Vagina (tissue), 2 donors: ENCODE results near the gene ETFDH. TPM values are rescaled to one million over a fixed set of nuclear protein-coding genes. Genes with fewer than 3 reads are reported as not detected.

Source experiments
- DNase-seq, 2 donors: peaks; one replicate each; pipeline ENCODE4 v3.0.0-alpha.2; 2017; ENCODE audit errors: extremely low spot score in 2 of 2
- H3K27ac ChIP-seq: fragments of 200-600 bp; sonication (generic); one replicate; pipeline ENCODE4 v1.5.1; 2019
- H3K27me3 ChIP-seq: fragments of 200-600 bp; sonication (generic); one replicate; pipeline ENCODE4 v1.5.1; 2019
- H3K36me3 ChIP-seq, 2 donors: fragments of 200-600 bp; sonication (generic); one replicate each; pipeline ENCODE4 v1.5.1; 2017 to 2019
- H3K4me1 ChIP-seq: fragments of 200-600 bp; sonication (generic); one replicate; pipeline ENCODE4 v1.5.1; 2019
- H3K4me3 ChIP-seq, 2 donors: fragments of 200-600 bp; sonication (generic); 1 replicate in 1 of 2; 2 replicates in 1 of 2; pipeline ENCODE4 v1.5.1; 2016 to 2019
- H3K9me3 ChIP-seq: fragments of 200-600 bp; sonication (generic); one replicate; pipeline ENCODE4 v1.5.1; 2019
- POLR2A ChIP-seq, 2 donors: fragments of 450-650 bp; IDR thresholded peaks; one replicate each; pipeline ENCODE4 v1.6.1; 2017; ENCODE audit warnings: antibody characterized with exemption in 2 of 2, mild to moderate bottlenecking in 2 of 2, moderate library complexity in 2 of 2
- POLR2AphosphoS5 ChIP-seq, 2 donors: sonication (generic); formaldehyde crosslinking; IDR thresholded peaks; one replicate each; pipeline ENCODE4 v1.9.0; 2017; ENCODE audit warnings: antibody characterized with exemption in 2 of 2, mild to moderate bottlenecking in 2 of 2, low read depth in 1 of 2; ENCODE audit not compliant: insufficient read depth in 1 of 2
- intact Hi-C: fragments of 100-400 bp; cut with DNase I; formaldehyde crosslinking; loops from one replicate; pipeline ENCODE4 v1.15.1; 2023
- total RNA-seq: library from RNA; depleted of rRNA; stranded (reverse); fragments of >200 nt; gene quantifications from one replicate; pipeline ENCODE4 v1.2.3, GENCODE V29; 2016
- TF ChIP-seq, protein P1 (sequence below), 3 experiments: fragments of 450-650 bp in 2 of 3; fragments of 200-600 bp in 1 of 3; sonication (generic) in 1 of 3; IDR thresholded peaks; one replicate each; pipeline ENCODE4 v1.5.1; 2017 to 2019; ENCODE audit warnings: antibody characterized with exemption in 3 of 3, mild to moderate bottlenecking in 2 of 3, moderate library complexity in 2 of 3

Gene ETFDH
- total RNA-seq, 1 donor from 2014 or later: 20.4 TPM

DNA sequence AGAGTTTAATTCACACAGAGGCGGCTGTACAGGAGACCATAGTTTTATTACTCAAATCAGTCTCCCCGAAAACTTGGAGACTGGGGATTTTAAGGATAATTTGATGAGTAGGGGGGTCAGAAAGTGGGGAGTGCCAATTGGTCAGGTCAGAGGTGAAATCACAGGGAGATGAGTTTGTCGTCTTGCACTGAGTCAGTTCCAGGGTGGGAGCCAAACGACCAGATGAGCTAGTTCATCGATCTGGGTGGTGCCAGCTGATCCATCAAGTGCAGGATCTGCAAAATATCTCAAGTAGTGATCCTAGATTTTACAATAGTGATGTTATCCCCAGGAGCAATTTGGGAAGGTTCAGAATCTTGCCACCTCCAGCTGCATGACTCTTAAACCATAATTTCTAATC lies 4.0 kb downstream of the ETFDH start:
- TF ChIP-seq POLR2A (IDR thresholded peaks at IDR 0.05) (no peak), POLR2AphosphoS5 (IDR thresholded peaks at IDR 0.05; ENCODE audit: insufficient read depth in 1 of 2, low read depth in 1 of 2) (no peak)
- TF ChIP-seq, protein P1, sequence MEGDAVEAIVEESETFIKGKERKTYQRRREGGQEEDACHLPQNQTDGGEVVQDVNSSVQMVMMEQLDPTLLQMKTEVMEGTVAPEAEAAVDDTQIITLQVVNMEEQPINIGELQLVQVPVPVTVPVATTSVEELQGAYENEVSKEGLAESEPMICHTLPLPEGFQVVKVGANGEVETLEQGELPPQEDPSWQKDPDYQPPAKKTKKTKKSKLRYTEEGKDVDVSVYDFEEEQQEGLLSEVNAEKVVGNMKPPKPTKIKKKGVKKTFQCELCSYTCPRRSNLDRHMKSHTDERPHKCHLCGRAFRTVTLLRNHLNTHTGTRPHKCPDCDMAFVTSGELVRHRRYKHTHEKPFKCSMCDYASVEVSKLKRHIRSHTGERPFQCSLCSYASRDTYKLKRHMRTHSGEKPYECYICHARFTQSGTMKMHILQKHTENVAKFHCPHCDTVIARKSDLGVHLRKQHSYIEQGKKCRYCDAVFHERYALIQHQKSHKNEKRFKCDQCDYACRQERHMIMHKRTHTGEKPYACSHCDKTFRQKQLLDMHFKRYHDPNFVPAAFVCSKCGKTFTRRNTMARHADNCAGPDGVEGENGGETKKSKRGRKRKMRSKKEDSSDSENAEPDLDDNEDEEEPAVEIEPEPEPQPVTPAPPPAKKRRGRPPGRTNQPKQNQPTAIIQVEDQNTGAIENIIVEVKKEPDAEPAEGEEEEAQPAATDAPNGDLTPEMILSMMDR (IDR thresholded peaks at IDR 0.05): no peak

DNA sequence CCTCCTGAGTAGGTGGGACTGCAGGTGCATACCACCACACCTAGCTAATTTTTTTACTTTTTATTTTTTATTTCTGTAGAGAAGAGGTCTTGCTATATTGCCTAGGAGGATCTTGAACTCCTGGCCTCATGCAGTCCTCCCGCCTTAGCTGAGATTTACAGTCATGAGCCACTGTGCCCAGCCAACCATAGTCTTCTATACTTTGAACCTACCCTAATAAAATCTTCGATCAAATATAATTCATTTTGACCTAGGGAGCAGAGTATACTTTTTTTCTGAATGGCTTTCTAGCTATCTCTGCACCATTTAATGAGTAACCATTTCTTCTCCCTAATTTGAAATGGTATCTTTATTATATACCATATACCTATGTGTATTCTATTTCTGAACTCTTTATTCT lies 6.7 kb downstream of the ETFDH start:
- H3K36me3 ChIP-seq: no peaks in the 10 kb centered on the region
- no peak for DNase-seq
- no peaks in the 10 kb centered on the region for H3K27me3 ChIP-seq
- TF ChIP-seq POLR2AphosphoS5 (IDR thresholded peaks at IDR 0.05; ENCODE audit: insufficient read depth in 1 of 2, low read depth in 1 of 2): no peak
- TF ChIP-seq, protein P1 (IDR thresholded peaks at IDR 0.05): no peak
- no peak for TF ChIP-seq POLR2A (IDR thresholded peaks at IDR 0.05)
- no peak overlapping the region for H3K4me3 ChIP-seq
- H3K27ac ChIP-seq: no peak overlapping the region
- H3K4me1 ChIP-seq: peaks cover 12% of the 10 kb centered on the region
- intact Hi-C loops: no loop called here
- H3K9me3 ChIP-seq: no peaks in the 10 kb centered on the region

More for the DNA sequence above, 4.0 kb downstream of the ETFDH start:
- DNase-seq: no peak
- peaks cover 25% of the 10 kb centered on the region for H3K4me1 ChIP-seq
- H3K4me3 ChIP-seq: no peak overlapping the region
- H3K36me3 ChIP-seq: no peaks in the 10 kb centered on the region
- no peaks in the 10 kb centered on the region for H3K9me3 ChIP-seq
- H3K27me3 ChIP-seq: no peaks in the 10 kb centered on the region
- intact Hi-C loops: no loop called here
- H3K27ac ChIP-seq: no peak overlapping the region

DNA sequence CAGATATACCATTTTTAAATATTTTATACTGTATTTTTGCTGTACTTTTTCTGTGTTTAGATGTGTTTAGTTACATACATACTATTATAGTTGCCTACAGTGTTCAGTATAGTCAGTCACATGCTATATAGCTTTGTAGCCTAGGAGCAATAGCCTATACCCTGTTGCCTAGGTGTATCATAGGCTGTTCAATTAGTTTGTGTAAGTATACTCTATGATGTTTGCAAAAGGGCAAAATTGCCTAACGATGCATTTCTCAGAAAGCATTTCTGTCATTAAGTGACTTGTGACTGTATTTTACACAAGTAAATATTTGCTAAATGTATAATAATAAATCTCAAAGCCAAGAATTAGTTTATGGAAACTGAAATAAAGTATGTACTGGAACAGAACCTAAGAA lies 9.5 kb downstream of the ETFDH start:
- intact Hi-C loops: no loop called here

DNA sequence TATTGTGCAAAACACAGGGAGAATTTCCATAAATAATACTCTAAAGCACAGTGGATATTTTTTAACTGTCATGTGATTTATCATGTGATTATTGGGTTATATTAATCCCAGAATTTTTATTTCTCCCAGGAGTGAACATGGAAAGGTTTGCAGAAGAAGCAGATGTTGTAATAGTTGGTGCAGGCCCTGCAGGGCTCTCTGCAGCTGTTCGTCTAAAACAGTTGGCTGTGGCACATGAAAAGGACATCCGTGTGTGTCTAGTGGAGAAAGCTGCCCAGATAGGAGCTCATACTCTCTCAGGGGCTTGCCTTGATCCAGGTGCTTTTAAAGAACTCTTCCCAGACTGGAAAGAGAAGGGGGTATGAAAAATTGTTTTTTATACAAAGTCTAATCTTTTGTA lies 10.0 kb downstream of the ETFDH start:
- Histone ChIP-seq H3K36me3 (no peaks in the 10 kb centered on the region), H3K27me3 (no peaks in the 10 kb centered on the region), H3K4me1 (no peaks in the 10 kb centered on the region), H3K4me3 (no peak overlapping the region), H3K27ac (no peak overlapping the region), H3K9me3 (no peaks in the 10 kb centered on the region)
- no peak for DNase-seq
- TF ChIP-seq POLR2A (IDR thresholded peaks at IDR 0.05): no peak
- no peak for TF ChIP-seq POLR2AphosphoS5 (IDR thresholded peaks at IDR 0.05; ENCODE audit: insufficient read depth in 1 of 2, low read depth in 1 of 2)
- TF ChIP-seq, protein P1 (IDR thresholded peaks at IDR 0.05): no peak
- intact Hi-C loops: no loop called here

More for the DNA sequence above, 9.5 kb downstream of the ETFDH start:
- no peaks in the 10 kb centered on the region for H3K27me3 ChIP-seq
- no peak overlapping the region for H3K27ac ChIP-seq
- DNase-seq: no peak
- no peaks in the 10 kb centered on the region for H3K36me3 ChIP-seq
- no peaks in the 10 kb centered on the region for H3K4me1 ChIP-seq
- no peak overlapping the region for H3K4me3 ChIP-seq
- TF ChIP-seq, protein P1 (IDR thresholded peaks at IDR 0.05): no peak
- TF ChIP-seq POLR2A (IDR thresholded peaks at IDR 0.05): no peak
- TF ChIP-seq POLR2AphosphoS5 (IDR thresholded peaks at IDR 0.05; ENCODE audit: insufficient read depth in 1 of 2, low read depth in 1 of 2): no peak
- no peaks in the 10 kb centered on the region for H3K9me3 ChIP-seq

DNA sequence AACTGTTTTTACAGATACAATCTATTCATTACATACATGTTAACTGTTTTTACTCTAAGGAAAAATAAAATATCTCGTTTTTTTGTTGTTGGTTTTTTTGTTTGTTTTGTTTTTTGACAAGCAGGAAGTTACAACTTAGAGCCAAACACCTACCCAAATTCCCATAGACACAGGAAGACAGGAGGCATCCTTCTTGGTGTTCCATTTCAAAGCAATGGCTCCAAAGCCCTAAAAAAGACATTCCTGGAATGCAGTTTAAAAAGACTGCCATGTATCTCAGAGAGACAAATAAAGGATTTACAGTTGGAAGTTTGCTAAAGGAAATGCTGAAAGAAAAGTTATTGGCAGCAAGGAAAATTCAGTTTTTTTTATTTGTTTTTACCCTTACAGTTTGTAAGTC lies 16.7 kb downstream of the ETFDH start:
- intact Hi-C loops: no loop called here
- H3K27ac ChIP-seq: no peak overlapping the region

More for the DNA sequence above, 16.7 kb downstream of the ETFDH start:
- TF ChIP-seq, protein P1 (IDR thresholded peaks at IDR 0.05): no peak
- TF ChIP-seq POLR2A (IDR thresholded peaks at IDR 0.05): no peak
- no peak for TF ChIP-seq POLR2AphosphoS5 (IDR thresholded peaks at IDR 0.05; ENCODE audit: insufficient read depth in 1 of 2, low read depth in 1 of 2)
- H3K27me3 ChIP-seq: no peaks in the 10 kb centered on the region
- H3K9me3 ChIP-seq: no peaks in the 10 kb centered on the region
- DNase-seq: no peak
- peaks cover 0 to 16% of the 10 kb centered on the region in 2 donors for H3K36me3 ChIP-seq
- H3K4me1 ChIP-seq: no peaks in the 10 kb centered on the region
- no peak overlapping the region for H3K4me3 ChIP-seq
